HepG2 (cell line): ENCODE results near the gene SIVA1. TPM values are rescaled to one million over a fixed set of nuclear protein-coding genes. Genes with fewer than 3 reads are reported as not detected.
A peak's percentile ranks its signal among the peaks of the same experiment; 100 is the strongest.

Experiments used
- FOXA1 ChIP-seq, 2 experiments: fragments of 450-650 bp in 1 of 2; sonication (generic) in 1 of 2; formaldehyde crosslinking in 1 of 2; IDR thresholded peaks; 2 replicates each; pipeline versions ENCODE4 v1.4.0 to v1.6.1; 2016 to 2020; ENCODE audit warnings: missing genetic modification reagents in 1 of 2
- FOXK1 ChIP-seq: sonication (generic); formaldehyde crosslinking; IDR thresholded peaks from 2 replicates; pipeline ENCODE4 v1.4.0; 2020; ENCODE audit warnings: low read depth, missing genetic modification reagents, borderline replicate concordance
- SMARCC2 ChIP-seq: fragments of 450-650 bp; IDR thresholded peaks from 2 replicates; pipeline ENCODE4 v1.6.1; 2017; ENCODE audit warnings: antibody characterized with exemption, mild to moderate bottlenecking
- SRSF9 ChIP-seq: fragments of 200-400 bp; formaldehyde crosslinking; IDR thresholded peaks from 2 replicates; pipeline ENCODE4 v1.6.1; 2018; ENCODE audit warnings: borderline replicate concordance, mild to moderate bottlenecking, low read depth, low read length; ENCODE audit not compliant: insufficient read depth, poor library complexity, severe bottlenecking
- ZFAT ChIP-seq: sonication (generic); formaldehyde crosslinking; conservative IDR thresholded peaks from 2 replicates; pipeline ENCODE4 v1.8.1; 2023; ENCODE audit warnings: missing genetic modification reagents, inconsistent platforms
- ZNF773 ChIP-seq: sonication (generic); formaldehyde crosslinking; IDR thresholded peaks from 2 replicates; pipeline ENCODE4 v1.4.0; 2020; ENCODE audit warnings: missing genetic modification reagents, borderline replicate concordance
- polyA plus RNA-seq, 8 experiments: library from polyadenylated mRNA; depleted of rRNA in 3 of 8; stranded (reverse) in 7 of 8; unstranded in 1 of 8; fragments of >200 nt; fragmentation: Illumina TruSeq in 4 of 8; extraction: Trizol in 4 of 8; gene quantifications; 2 replicates each; pipeline versions ENCODE4 v1.2.1 to v1.2.3, GENCODE V29; 2011 to 2016; ENCODE audit warnings: low read depth in 4 of 8, missing spikeins in 1 of 8, mixed read lengths in 1 of 8; ENCODE audit not compliant: insufficient read depth in 1 of 8
- total RNA-seq, 5 experiments: library from RNA; depleted of rRNA; stranded (reverse); fragments of >200 nt; fragmentation: Illumina TruSeq; extraction: Trizol; gene quantifications; 2 replicates each; pipeline ENCODE4 v1.2.3, GENCODE V29; 2016; ENCODE audit warnings: low read depth in 1 of 5
- TF ChIP-seq, protein P1 (sequence below): sonication (generic); formaldehyde crosslinking; IDR thresholded peaks from 2 replicates; pipeline ENCODE4 v1.4.0; 2020; ENCODE audit warnings: missing genetic modification reagents, borderline replicate concordance
- TF ChIP-seq, protein P2 (sequence below): sonication (generic); formaldehyde crosslinking; IDR thresholded peaks from 2 replicates; pipeline ENCODE4 v1.5.0; 2020; ENCODE audit warnings: mild to moderate bottlenecking, missing genetic modification reagents, borderline replicate concordance
- TF ChIP-seq, protein P3 (sequence below): sonication (generic); formaldehyde crosslinking; IDR thresholded peaks from 2 replicates; pipeline ENCODE4 v1.5.0; 2020; ENCODE audit warnings: missing genetic modification reagents
- TF ChIP-seq, protein P4 (sequence below): sonication (generic); formaldehyde crosslinking; IDR thresholded peaks from 2 replicates; pipeline ENCODE4 v1.4.0; 2020; ENCODE audit warnings: mild to moderate bottlenecking, missing genetic modification reagents

SIVA1 gene
- total and polyA plus RNA-seq, 2 of the 13 experiments (the other 11 are each of a cell fraction or from before 2014, with no cell fraction given) = 123 to 186 TPM

DNA sequence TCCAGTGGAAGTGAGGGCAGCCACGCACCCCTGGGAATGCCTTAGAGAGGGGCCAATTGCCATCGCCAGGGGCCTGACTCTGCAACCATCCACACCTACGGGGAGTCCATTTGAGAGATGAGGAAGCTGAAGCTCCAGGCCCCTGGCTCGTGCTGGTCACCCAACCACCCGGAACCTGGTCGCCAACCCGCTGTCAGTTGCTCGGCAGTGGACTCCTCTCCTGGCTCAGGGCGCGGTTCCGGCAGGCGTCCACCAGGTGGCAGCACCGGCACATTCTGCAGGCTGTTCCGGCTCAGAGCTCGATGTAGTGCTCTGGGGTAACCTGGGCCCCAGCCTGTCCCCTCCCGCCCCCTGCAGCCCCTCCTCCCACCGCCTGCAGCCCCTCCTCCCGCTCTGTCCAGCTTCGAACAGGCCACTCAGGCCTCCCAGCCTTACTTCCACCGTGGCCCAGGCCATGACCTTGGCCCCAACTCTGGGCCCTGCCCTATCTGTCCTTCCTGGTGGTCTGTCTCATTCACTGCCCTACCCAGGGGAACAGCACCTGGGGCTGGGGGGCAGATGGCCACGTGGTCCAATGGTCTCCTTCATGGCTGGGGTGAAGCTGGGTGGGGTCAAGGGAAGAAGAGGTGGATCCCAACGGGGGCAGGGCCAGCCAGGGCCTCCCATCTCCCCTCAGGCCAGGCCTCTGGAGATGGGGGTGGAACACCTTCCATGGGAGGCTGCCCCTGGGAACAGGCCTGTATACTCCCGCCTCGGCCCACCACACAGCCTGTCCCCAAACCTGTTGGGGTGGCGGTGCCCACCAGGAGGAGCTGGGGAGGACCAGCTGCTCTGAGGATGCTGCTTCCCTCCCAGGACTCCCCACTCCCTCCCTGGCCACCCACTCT lies 15.7 kb downstream of the SIVA1 start (continued):
- TF ChIP-seq, protein P1, sequence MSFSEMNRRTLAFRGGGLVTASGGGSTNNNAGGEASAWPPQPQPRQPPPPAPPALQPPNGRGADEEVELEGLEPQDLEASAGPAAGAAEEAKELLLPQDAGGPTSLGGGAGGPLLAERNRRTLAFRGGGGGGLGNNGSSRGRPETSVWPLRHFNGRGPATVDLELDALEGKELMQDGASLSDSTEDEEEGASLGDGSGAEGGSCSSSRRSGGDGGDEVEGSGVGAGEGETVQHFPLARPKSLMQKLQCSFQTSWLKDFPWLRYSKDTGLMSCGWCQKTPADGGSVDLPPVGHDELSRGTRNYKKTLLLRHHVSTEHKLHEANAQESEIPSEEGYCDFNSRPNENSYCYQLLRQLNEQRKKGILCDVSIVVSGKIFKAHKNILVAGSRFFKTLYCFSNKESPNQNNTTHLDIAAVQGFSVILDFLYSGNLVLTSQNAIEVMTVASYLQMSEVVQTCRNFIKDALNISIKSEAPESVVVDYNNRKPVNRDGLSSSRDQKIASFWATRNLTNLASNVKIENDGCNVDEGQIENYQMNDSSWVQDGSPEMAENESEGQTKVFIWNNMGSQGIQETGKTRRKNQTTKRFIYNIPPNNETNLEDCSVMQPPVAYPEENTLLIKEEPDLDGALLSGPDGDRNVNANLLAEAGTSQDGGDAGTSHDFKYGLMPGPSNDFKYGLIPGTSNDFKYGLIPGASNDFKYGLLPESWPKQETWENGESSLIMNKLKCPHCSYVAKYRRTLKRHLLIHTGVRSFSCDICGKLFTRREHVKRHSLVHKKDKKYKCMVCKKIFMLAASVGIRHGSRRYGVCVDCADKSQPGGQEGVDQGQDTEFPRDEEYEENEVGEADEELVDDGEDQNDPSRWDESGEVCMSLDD (CRISPR knock-in tag) = peak; percentile 58; the same call in 1 of the 2 replicates
- peak; percentile 50; the same call in 1 of the 2 replicates for TF ChIP-seq FOXK1
- no peak for TF ChIP-seq SMARCC2
- TF ChIP-seq FOXA1 (IDR thresholded peaks at IDR 0.05) = no peak
- TF ChIP-seq FOXA1 (CRISPR knock-in tag; IDR thresholded peaks at IDR 0.05) = no peak
- TF ChIP-seq, protein P2, sequence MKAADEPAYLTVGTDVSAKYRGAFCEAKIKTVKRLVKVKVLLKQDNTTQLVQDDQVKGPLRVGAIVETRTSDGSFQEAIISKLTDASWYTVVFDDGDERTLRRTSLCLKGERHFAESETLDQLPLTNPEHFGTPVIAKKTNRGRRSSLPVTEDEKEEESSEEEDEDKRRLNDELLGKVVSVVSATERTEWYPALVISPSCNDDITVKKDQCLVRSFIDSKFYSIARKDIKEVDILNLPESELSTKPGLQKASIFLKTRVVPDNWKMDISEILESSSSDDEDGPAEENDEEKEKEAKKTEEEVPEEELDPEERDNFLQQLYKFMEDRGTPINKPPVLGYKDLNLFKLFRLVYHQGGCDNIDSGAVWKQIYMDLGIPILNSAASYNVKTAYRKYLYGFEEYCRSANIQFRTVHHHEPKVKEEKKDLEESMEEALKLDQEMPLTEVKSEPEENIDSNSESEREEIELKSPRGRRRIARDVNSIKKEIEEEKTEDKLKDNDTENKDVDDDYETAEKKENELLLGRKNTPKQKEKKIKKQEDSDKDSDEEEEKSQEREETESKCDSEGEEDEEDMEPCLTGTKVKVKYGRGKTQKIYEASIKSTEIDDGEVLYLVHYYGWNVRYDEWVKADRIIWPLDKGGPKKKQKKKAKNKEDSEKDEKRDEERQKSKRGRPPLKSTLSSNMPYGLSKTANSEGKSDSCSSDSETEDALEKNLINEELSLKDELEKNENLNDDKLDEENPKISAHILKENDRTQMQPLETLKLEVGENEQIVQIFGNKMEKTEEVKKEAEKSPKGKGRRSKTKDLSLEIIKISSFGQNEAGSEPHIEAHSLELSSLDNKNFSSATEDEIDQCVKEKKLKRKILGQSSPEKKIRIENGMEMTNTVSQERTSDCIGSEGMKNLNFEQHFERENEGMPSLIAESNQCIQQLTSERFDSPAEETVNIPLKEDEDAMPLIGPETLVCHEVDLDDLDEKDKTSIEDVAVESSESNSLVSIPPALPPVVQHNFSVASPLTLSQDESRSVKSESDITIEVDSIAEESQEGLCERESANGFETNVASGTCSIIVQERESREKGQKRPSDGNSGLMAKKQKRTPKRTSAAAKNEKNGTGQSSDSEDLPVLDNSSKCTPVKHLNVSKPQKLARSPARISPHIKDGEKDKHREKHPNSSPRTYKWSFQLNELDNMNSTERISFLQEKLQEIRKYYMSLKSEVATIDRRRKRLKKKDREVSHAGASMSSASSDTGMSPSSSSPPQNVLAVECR = peak; percentile 78
- TF ChIP-seq, protein P3, sequence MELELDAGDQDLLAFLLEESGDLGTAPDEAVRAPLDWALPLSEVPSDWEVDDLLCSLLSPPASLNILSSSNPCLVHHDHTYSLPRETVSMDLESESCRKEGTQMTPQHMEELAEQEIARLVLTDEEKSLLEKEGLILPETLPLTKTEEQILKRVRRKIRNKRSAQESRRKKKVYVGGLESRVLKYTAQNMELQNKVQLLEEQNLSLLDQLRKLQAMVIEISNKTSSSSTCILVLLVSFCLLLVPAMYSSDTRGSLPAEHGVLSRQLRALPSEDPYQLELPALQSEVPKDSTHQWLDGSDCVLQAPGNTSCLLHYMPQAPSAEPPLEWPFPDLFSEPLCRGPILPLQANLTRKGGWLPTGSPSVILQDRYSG = no peak
- TF ChIP-seq SRSF9 = no peak
- TF ChIP-seq, protein P4, sequence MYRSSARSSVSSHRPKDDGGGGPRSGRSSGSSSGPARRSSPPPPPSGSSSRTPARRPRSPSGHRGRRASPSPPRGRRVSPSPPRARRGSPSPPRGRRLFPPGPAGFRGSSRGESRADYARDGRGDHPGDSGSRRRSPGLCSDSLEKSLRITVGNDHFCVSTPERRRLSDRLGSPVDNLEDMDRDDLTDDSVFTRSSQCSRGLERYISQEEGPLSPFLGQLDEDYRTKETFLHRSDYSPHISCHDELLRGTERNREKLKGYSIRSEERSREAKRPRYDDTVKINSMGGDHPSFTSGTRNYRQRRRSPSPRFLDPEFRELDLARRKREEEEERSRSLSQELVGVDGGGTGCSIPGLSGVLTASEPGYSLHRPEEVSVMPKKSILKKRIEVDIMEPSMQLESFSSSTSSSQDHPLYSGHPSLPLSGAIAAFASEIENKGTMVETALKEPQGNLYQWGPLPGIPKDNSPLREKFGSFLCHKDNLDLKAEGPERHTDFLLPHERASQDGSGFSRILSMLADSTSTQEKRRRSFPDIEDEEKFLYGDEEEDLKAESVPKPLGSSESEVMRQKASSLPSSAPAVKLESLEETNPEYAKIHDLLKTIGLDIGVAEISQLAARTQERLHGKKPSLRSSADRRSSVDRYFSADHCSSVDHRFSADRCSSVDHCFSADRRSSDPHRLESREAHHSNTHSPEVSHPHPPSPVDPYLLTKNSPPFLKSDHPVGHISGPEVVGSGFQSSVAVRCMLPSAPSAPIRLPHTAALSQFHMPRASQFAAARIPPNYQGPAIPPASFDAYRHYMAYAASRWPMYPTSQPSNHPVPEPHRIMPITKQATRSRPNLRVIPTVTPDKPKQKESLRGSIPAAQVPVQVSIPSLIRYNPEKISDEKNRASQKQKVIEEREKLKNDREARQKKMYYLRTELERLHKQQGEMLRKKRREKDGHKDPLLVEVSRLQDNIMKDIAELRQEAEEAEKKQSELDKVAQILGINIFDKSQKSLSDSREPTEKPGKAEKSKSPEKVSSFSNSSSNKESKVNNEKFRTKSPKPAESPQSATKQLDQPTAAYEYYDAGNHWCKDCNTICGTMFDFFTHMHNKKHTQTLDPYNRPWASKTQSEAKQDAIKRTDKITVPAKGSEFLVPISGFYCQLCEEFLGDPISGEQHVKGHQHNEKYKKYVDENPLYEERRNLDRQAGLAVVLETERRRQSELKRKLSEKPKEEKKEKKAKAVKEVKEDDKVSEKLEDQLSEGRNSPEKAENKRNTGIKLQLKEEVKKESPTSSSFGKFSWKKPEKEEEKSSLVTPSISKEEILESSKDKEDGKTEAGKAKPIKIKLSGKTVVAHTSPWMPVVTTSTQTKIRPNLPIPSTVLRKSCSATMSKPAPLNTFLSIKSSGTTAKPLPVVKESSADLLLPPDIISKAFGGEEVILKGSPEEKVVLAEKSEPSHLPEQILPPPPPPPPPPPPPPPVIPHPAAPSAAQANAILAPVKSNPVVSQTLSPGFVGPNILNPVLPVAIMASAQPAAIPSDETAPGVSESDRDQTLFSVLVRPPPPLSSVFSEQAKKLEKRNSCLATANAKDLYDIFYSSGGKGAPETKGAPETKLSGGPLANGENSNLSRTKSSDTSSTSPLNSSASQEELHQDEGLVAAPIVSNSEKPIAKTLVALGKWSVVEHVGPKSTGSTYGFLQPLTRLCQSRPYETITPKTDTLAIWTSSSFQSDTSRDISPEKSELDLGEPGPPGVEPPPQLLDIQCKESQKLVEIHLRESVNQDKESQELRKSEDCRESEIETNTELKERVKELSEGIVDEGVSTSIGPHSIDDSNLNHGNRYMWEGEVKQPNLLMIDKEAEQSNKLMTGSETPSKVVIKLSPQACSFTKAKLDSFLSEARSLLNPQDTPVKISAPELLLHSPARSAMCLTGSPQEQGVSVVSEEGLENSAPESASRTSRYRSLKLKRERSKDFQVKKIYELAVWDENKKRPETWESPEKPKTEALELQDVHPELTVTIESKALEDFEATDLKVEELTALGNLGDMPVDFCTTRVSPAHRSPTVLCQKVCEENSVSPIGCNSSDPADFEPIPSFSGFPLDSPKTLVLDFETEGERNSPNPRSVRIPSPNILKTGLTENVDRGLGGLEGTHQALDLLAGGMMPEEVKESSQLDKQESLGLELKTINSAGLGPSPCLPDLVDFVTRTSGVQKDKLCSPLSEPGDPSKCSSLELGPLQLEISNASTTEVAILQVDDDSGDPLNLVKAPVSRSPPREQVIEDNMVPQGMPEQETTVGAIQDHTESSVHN (CRISPR knock-in tag) = no peak
- no peak for TF ChIP-seq ZFAT (CRISPR knock-in tag)
- 0 out of 2 replicates have a peak, but pooled peaks have one; percentile 17 for TF ChIP-seq ZNF773 (CRISPR knock-in tag)
